HepG2 (cell line): ENCODE data around the gene DUS1L. TPM values are rescaled to one million over a fixed set of nuclear protein-coding genes. Genes with fewer than 3 reads are reported as not detected.

Source experiments
- ARID2 ChIP-seq: sonication (generic); formaldehyde crosslinking; IDR thresholded peaks from 2 replicates; pipeline ENCODE4 v1.8.1; 2022; ENCODE audit warnings: mild to moderate bottlenecking, missing genetic modification reagents, borderline replicate concordance
- ARNT2 ChIP-seq: sonication (generic); formaldehyde crosslinking; IDR thresholded peaks from 2 replicates; pipeline ENCODE4 v1.8.0; 2022; ENCODE audit warnings: mild to moderate bottlenecking, low read depth, missing genetic modification reagents, moderate library complexity
- ARNTL ChIP-seq: sonication (generic); formaldehyde crosslinking; IDR thresholded peaks from 2 replicates; pipeline ENCODE4 v1.4.0; 2020; ENCODE audit warnings: mild to moderate bottlenecking, missing genetic modification reagents
- ERF ChIP-seq: IDR thresholded peaks from 2 replicates; pipeline ENCODE4 v1.6.1; 2018; ENCODE audit warnings: missing biosample characterization, missing genetic modification reagents
- FOXA3 ChIP-seq: IDR thresholded peaks from 2 replicates; pipeline ENCODE4 v1.6.1; 2016; ENCODE audit warnings: missing genetic modification reagents, missing compliant biosample characterization
- KAT7 ChIP-seq: IDR thresholded peaks from 2 replicates; pipeline ENCODE4 v1.6.1; 2018; ENCODE audit warnings: borderline replicate concordance, missing compliant biosample characterization
- KDM5B ChIP-seq: sonication (generic); formaldehyde crosslinking; IDR thresholded peaks from 2 replicates; pipeline ENCODE4 v1.4.0; 2020; ENCODE audit warnings: missing genetic modification reagents, mild to moderate bottlenecking, borderline replicate concordance
- NCOA5 ChIP-seq: sonication (generic); formaldehyde crosslinking; IDR thresholded peaks from 2 replicates; pipeline ENCODE4 v1.4.0; 2020; ENCODE audit warnings: missing genetic modification reagents
- NR0B2 ChIP-seq: sonication (generic); formaldehyde crosslinking; IDR thresholded peaks from 2 replicates; pipeline ENCODE4 v1.4.0; 2020; ENCODE audit warnings: mild to moderate bottlenecking, missing genetic modification reagents
- PHF5A ChIP-seq: IDR thresholded peaks from one replicate; pipeline ENCODE4 v1.6.1; 2018; ENCODE audit warnings: low read depth, missing genetic modification reagents; ENCODE audit not compliant: unreplicated experiment
- PLRG1 ChIP-seq: fragments of 450-650 bp; conservative IDR thresholded peaks from 2 replicates; pipeline ENCODE4 v1.6.1; 2016
- POLR2AphosphoS2 ChIP-seq: IDR thresholded peaks from 2 replicates; pipeline ENCODE4 v1.6.1; 2011; ENCODE audit warnings: low read depth, low read length, improper control_type of control experiment
- RELA ChIP-seq: sonication (generic); formaldehyde crosslinking; IDR thresholded peaks from 2 replicates; pipeline ENCODE4 v1.4.0; 2020; ENCODE audit warnings: missing genetic modification reagents
- TAF15 ChIP-seq: fragments of 200-400 bp; formaldehyde crosslinking; IDR thresholded peaks from one replicate; pipeline ENCODE4 v1.6.1; 2018; ENCODE audit warnings: mild to moderate bottlenecking, low read depth, low read length; ENCODE audit not compliant: poor library complexity, severe bottlenecking
- TIGD3 ChIP-seq: sonication (generic); formaldehyde crosslinking; IDR thresholded peaks from 2 replicates; pipeline ENCODE4 v1.5.1; 2020; ENCODE audit warnings: mild to moderate bottlenecking, missing genetic modification reagents, borderline replicate concordance
- TRIM24 ChIP-seq: sonication (generic); formaldehyde crosslinking; IDR thresholded peaks from 2 replicates; pipeline ENCODE4 v1.8.0; 2022; ENCODE audit warnings: mild to moderate bottlenecking, missing genetic modification reagents
- ZBTB42 ChIP-seq: sonication (generic); formaldehyde crosslinking; IDR thresholded peaks from 2 replicates; pipeline ENCODE4 v1.5.0; 2020; ENCODE audit warnings: mild to moderate bottlenecking, missing genetic modification reagents
- ZC3H13 ChIP-seq: sonication (generic); formaldehyde crosslinking; IDR thresholded peaks from 2 replicates; pipeline ENCODE4 v1.8.1; 2023; ENCODE audit warnings: mild to moderate bottlenecking, missing genetic modification reagents, moderate library complexity
- ZMAT3 ChIP-seq: sonication (generic); formaldehyde crosslinking; conservative IDR thresholded peaks from 2 replicates; pipeline ENCODE4 v1.7.0; 2021; ENCODE audit warnings: missing genetic modification reagents
- ZNF207 ChIP-seq: fragments of 450-650 bp; IDR thresholded peaks from 2 replicates; pipeline ENCODE4 v1.6.1; 2016; ENCODE audit warnings: antibody characterized with exemption, borderline replicate concordance
- ZNF326 ChIP-seq: sonication (generic); formaldehyde crosslinking; IDR thresholded peaks from 2 replicates; pipeline ENCODE4 v1.4.0; 2020; ENCODE audit warnings: missing genetic modification reagents, borderline replicate concordance
- ZNF510 ChIP-seq: sonication (generic); formaldehyde crosslinking; IDR thresholded peaks from 2 replicates; pipeline ENCODE4 v1.4.0; 2020; ENCODE audit warnings: low read depth, mild to moderate bottlenecking, missing genetic modification reagents
- ZNF629 ChIP-seq: sonication (generic); formaldehyde crosslinking; conservative IDR thresholded peaks from 2 replicates; pipeline ENCODE4 v1.5.0; 2020; ENCODE audit warnings: missing genetic modification reagents
- ZNF83 ChIP-seq: sonication (generic); formaldehyde crosslinking; IDR thresholded peaks from 2 replicates; pipeline ENCODE4 v1.4.0; 2020; ENCODE audit warnings: missing genetic modification reagents, mild to moderate bottlenecking, borderline replicate concordance
- ZNF891 ChIP-seq: sonication (generic); formaldehyde crosslinking; IDR thresholded peaks from 2 replicates; pipeline ENCODE4 v1.5.0; 2020; ENCODE audit warnings: mild to moderate bottlenecking, missing genetic modification reagents
- polyA plus RNA-seq, 8 experiments: library from polyadenylated mRNA; depleted of rRNA in 3 of 8; stranded (reverse) in 7 of 8; unstranded in 1 of 8; fragments of >200 nt; fragmentation: Illumina TruSeq in 4 of 8; extraction: Trizol in 4 of 8; gene quantifications; 2 replicates each; pipeline versions ENCODE4 v1.2.1 to v1.2.3, GENCODE V29; 2011 to 2016; ENCODE audit warnings: low read depth in 4 of 8, missing spikeins in 1 of 8, mixed read lengths in 1 of 8; ENCODE audit not compliant: insufficient read depth in 1 of 8
- total RNA-seq, 5 experiments: library from RNA; depleted of rRNA; stranded (reverse); fragments of >200 nt; fragmentation: Illumina TruSeq; extraction: Trizol; gene quantifications; 2 replicates each; pipeline ENCODE4 v1.2.3, GENCODE V29; 2016; ENCODE audit warnings: low read depth in 1 of 5
- TF ChIP-seq, protein P1 (sequence below): fragments of 450-650 bp; IDR thresholded peaks from 2 replicates; pipeline ENCODE4 v1.6.1; 2016
- TF ChIP-seq, protein P2 (sequence below), 2 experiments: fragments of 450-650 bp in 1 of 2; sonication (generic) in 1 of 2; formaldehyde crosslinking; IDR thresholded peaks; 2 replicates each; pipeline versions ENCODE4 v1.5.0 to v1.8.0; 2020 to 2022; ENCODE audit warnings: mild to moderate bottlenecking in 1 of 2, missing genetic modification reagents in 1 of 2

DUS1L gene
- total and polyA plus RNA-seq, 2 of the 13 experiments (the other 11 are each of a cell fraction or from before 2014, with no cell fraction given) = 81.0 to 109 TPM

GRCh38 chr17:82097184-82097918, 31.7 kb upstream of the DUS1L start (continued):
- TF ChIP-seq ZMAT3 (CRISPR knock-in tag) (0 out of 2 replicates have a peak, but pooled peaks have one; percentile 55), NR0B2 (peak; percentile 44; the same call in 1 of the 2 replicates), ZC3H13 (CRISPR knock-in tag) (peak; percentile 49), ZNF891 (CRISPR knock-in tag) (no peak), TIGD3 (0 out of 2 replicates have a peak, but pooled peaks have one; percentile 39), ARNTL (CRISPR knock-in tag) (no peak), ZNF207 (no peak), ERF (CRISPR knock-in tag) (peak; percentile 37; the same call in 1 of the 2 replicates), TAF15 (no peak), PLRG1 (no peak), TRIM24 (CRISPR knock-in tag) (no peak), ARID2 (CRISPR knock-in tag) (no peak), NCOA5 (CRISPR knock-in tag) (no peak), FOXA3 (CRISPR knock-in tag) (no peak), POLR2AphosphoS2 (no peak), ZNF510 (CRISPR knock-in tag) (0 out of 2 replicates have a peak, but pooled peaks have one; percentile 53), ZNF629 (no peak), ZNF83 (CRISPR knock-in tag) (no peak), RELA (CRISPR knock-in tag) (peak; percentile 2; the same call in 1 of the 2 replicates), ZBTB42 (CRISPR knock-in tag) (no peak; the same call in 1 of the 2 replicates), PHF5A (CRISPR knock-in tag) (no peak), ZNF326 (CRISPR knock-in tag) (no peak), KAT7 (CRISPR knock-in tag) (no peak; the same call in 1 of the 2 replicates), ARNT2 (no peak; the same call in 1 of the 2 replicates), KDM5B (CRISPR knock-in tag) (peak; percentile 61; the same call in 1 of the 2 replicates)
- TF ChIP-seq, protein P1, sequence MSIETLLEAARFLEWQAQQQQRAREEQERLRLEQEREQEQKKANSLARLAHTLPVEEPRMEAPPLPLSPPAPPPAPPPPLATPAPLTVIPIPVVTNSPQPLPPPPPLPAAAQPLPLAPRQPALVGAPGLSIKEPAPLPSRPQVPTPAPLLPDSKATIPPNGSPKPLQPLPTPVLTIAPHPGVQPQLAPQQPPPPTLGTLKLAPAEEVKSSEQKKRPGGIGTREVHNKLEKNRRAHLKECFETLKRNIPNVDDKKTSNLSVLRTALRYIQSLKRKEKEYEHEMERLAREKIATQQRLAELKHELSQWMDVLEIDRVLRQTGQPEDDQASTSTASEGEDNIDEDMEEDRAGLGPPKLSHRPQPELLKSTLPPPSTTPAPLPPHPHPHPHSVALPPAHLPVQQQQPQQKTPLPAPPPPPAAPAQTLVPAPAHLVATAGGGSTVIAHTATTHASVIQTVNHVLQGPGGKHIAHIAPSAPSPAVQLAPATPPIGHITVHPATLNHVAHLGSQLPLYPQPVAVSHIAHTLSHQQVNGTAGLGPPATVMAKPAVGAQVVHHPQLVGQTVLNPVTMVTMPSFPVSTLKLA = no peak
- TF ChIP-seq, protein P2, sequence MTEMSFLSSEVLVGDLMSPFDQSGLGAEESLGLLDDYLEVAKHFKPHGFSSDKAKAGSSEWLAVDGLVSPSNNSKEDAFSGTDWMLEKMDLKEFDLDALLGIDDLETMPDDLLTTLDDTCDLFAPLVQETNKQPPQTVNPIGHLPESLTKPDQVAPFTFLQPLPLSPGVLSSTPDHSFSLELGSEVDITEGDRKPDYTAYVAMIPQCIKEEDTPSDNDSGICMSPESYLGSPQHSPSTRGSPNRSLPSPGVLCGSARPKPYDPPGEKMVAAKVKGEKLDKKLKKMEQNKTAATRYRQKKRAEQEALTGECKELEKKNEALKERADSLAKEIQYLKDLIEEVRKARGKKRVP (CRISPR knock-in tag; IDR thresholded peaks at IDR 0.05) = peak in 1 of 2 experiments; percentile 54; a peak in 1 of 4 replicates
